ENCODE measurements around the gene C5orf24.
A peak's percentile ranks its signal among the peaks of the same experiment; 100 is the strongest.
"Not testable (repeated sequence)": the region's sequence is repeated elsewhere in the genome, so short reads cannot be mapped to it uniquely, and the experiment has no call there.

C5orf24 gene

DNA sequence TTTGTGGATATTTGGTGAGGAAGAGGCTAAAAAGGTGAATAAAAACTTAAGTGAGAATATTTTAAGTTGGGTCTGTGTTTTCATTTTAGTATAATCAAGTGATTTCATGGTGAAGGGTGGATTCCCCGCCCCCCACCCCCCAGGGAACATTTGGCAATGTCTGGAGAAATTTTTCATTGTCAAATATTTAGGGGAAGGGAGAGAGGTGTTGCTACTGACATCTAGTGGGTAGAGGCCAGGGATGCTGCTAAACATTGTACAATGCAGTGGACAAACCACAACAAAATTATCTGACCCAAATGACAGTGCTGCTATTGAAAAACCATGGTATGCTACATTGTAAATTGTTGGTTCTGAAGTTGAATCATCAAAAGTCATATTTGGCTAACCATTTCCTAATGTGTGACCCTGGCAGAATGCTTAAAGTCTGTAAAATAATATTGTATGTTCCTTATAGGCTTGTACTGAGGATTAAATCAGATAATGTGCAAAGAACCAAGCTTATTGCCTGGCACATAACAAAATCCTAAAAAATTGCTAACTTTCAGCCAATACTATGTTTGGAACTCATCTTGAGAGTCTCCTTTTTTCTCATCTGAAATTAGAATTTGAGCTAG is 5.6 kb downstream of the C5orf24 start:
- DNase-seq (ENCODE audit: low spot score): no peak
- H3K4me3 ChIP-seq (ENCODE audit: severe bottlenecking): no peak overlapping the region
- H3K27ac ChIP-seq (ENCODE audit: poor library complexity, severe bottlenecking): peak overlapping the region; percentile 30
- H3K27me3 ChIP-seq (ENCODE audit: insufficient read depth, poor library complexity, severe bottlenecking): no peaks in the 10 kb centered on the region
- ATAC-seq (ENCODE audit: low read depth): peak; percentile 41; the same call in 1 of the 3 replicates
- H3K36me3 ChIP-seq (ENCODE audit: low read depth): peaks cover 82% of the 10 kb centered on the region
- TF ChIP-seq CTCF (IDR thresholded peaks at IDR 0.05; ENCODE audit: poor library complexity, severe bottlenecking): peak; percentile 92
- peaks cover 18% of the 10 kb centered on the region for H3K4me1 ChIP-seq (ENCODE audit: insufficient read depth, poor library complexity, severe bottlenecking)
- no peaks in the 10 kb centered on the region for H3K9me3 ChIP-seq (ENCODE audit: severe bottlenecking)

DNA sequence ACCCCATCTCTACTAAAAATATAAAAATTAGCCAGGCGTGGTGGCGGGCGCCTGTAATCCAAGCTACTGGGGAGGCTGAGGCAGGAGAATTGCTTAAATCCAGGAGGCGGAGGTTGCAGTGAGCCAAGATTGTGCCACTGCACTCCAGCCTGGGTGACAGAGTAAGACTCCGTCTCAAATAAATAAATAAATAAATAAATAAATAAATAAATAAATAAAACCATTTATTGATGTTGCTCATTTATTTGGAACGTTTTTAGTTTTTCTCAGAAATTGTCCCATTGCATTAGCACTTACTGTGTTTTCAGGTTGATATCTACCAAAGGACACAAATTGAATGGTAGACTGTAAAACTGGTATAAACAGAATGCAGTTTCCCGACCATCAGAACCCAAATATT is 10.7 kb downstream of the C5orf24 start:
- not testable (repeated sequence) for H3K27ac ChIP-seq (ENCODE audit: poor library complexity, severe bottlenecking); H3K9me3 ChIP-seq (ENCODE audit: severe bottlenecking); H3K4me3 ChIP-seq (ENCODE audit: severe bottlenecking); H3K27me3 ChIP-seq (ENCODE audit: insufficient read depth, poor library complexity, severe bottlenecking); ATAC-seq (ENCODE audit: low read depth); H3K4me1 ChIP-seq (ENCODE audit: insufficient read depth, poor library complexity, severe bottlenecking); DNase-seq (ENCODE audit: low spot score)
- peaks cover 84% of the 10 kb centered on the region for H3K36me3 ChIP-seq (ENCODE audit: low read depth)

DNA sequence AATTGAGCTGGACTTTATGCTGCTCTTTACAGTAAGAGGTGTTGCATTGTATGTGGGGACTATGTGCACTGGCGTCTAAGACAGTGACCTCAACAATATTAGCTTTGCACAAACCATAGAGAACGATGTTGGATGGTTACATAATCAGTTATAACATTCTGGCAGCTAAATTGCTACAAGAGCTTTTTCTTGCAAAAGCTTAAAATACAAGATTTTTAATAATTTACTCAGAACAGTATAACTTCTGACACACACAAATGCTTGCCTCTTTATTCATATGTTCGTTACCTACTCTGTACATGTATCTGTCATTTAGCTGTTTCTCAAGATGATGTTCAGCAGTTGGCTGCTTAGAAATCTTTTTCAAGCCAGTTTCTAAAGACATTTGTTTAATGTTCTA is 11.6 kb downstream of the C5orf24 start:
- no peak for ATAC-seq (ENCODE audit: low read depth)
- H3K27ac ChIP-seq (ENCODE audit: poor library complexity, severe bottlenecking): no peak overlapping the region
- TF ChIP-seq CTCF (IDR thresholded peaks at IDR 0.05; ENCODE audit: poor library complexity, severe bottlenecking): no peak
- no peak overlapping the region for H3K4me3 ChIP-seq (ENCODE audit: severe bottlenecking)
- no peaks in the 10 kb centered on the region for H3K9me3 ChIP-seq (ENCODE audit: severe bottlenecking)
- peaks cover 75% of the 10 kb centered on the region for H3K36me3 ChIP-seq (ENCODE audit: low read depth)
- no peak for DNase-seq (ENCODE audit: low spot score)
- H3K4me1 ChIP-seq (ENCODE audit: insufficient read depth, poor library complexity, severe bottlenecking): no peaks in the 10 kb centered on the region
- no peaks in the 10 kb centered on the region for H3K27me3 ChIP-seq (ENCODE audit: insufficient read depth, poor library complexity, severe bottlenecking)

- DNase-seq (ENCODE audit: low spot score): no peak
- Histone ChIP-seq H3K9me3 (ENCODE audit: severe bottlenecking) (no peaks in the 10 kb centered on the region), H3K36me3 (ENCODE audit: low read depth) (peaks cover 10% of the 10 kb centered on the region), H3K4me1 (ENCODE audit: insufficient read depth, poor library complexity, severe bottlenecking) (no peaks in the 10 kb centered on the region), H3K4me3 (ENCODE audit: severe bottlenecking) (no peak overlapping the region), H3K27ac (ENCODE audit: poor library complexity, severe bottlenecking) (no peak overlapping the region), H3K27me3 (ENCODE audit: insufficient read depth, poor library complexity, severe bottlenecking) (no peaks in the 10 kb centered on the region)
- ATAC-seq (ENCODE audit: low read depth): no peak
- no peak for TF ChIP-seq CTCF (IDR thresholded peaks at IDR 0.05; ENCODE audit: poor library complexity, severe bottlenecking)
Measured at GRCh38 chr5:134864707-134865106, 18.9 kb downstream of the C5orf24 start.

GRCh38 chr5:134873494-134873893 is 27.7 kb downstream of the C5orf24 start:
- Histone ChIP-seq H3K4me3 (ENCODE audit: severe bottlenecking) (no peak overlapping the region), H3K4me1 (ENCODE audit: insufficient read depth, poor library complexity, severe bottlenecking) (peaks cover 5% of the 10 kb centered on the region), H3K27me3 (ENCODE audit: insufficient read depth, poor library complexity, severe bottlenecking) (no peaks in the 10 kb centered on the region), H3K9me3 (ENCODE audit: severe bottlenecking) (no peaks in the 10 kb centered on the region), H3K36me3 (ENCODE audit: low read depth) (0 out of 2 replicates have a peak, but pooled peaks cover 5% of the 10 kb centered on the region), H3K27ac (ENCODE audit: poor library complexity, severe bottlenecking) (peak overlapping the region; percentile 80)
- TF ChIP-seq CTCF (IDR thresholded peaks at IDR 0.05; ENCODE audit: poor library complexity, severe bottlenecking): no peak
- DNase-seq (ENCODE audit: low spot score): no peak
- no peak for ATAC-seq (ENCODE audit: low read depth)

Measured in RWPE2 (cell line).